Hepatic stellate cell (primary cell): ENCODE data around the gene CCNL1.

Experiments used
- DNase-seq: peaks from one replicate; pipeline ENCODE4 v3.0.0; 2011; ENCODE audit warnings: low spot score

Gene CCNL1

DNA sequence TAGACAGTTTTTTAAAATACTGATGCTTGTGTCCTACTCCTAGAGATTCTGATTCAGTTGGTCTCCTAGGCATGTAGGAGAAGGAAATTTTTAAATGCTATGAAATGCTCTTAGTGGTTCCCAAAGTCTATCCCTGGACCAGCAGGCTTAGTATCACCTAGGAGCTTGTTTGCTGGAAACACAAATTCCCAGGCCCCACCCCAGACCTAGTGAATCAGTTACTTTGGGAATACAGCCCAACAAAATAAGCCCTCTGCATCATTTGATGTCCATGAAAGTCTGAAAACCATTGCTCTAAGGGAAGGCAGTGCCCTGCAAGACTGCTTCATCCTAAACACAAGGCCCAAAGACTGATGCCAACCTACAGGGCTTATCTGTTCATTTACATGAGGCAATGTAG, 36.3 kb downstream of the CCNL1 start:
- no peak for DNase-seq

DNA sequence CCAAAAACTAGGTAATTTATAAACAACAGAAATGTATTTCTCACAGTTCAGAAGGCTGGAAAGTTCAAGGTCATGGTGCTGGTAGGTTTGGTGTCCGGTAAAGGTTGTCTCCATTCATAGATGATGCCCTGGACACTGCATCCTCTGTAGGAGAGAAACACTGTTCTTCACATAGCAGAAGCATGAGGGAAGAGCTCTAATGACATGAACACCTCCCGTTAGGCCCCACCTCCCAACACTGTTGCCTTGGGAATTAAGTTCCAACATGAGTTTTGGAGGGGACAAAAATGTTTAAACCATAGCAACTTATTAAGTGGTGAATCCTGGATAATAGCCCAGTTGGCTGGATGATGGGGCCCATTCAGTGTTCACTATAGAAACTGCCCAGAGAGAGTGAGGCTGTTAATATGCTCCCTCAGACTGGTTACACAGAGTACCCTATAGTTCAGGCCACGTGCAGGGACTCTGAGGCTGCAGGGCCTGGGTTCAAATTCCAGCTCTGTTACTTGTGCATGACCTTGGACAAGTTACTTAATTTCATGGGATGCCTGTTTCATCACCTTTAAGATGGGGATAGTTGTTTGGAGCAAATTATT, 37.0 kb downstream of the CCNL1 start:
- DNase-seq, result no peak

DNA sequence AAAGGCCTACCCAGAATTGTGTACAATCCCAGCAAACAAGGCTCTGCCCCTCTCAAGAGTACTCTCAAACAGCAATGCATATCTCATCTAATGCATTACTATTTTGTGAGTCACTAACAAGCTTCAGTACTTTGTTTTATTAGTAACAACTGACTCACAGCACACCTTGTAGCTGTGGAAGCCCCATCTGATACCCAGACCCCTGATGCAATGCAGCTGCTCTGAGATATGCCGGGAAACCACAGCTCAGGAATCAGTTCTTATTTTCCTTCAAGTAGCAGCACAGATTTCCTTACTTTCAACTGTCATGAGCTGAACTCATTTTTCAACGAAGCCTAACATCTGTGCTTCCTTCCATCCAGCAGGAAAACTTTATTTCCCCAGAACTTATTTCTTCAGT, 37.8 kb downstream of the CCNL1 start:
- DNase-seq, result peak; percentile 66

DNA sequence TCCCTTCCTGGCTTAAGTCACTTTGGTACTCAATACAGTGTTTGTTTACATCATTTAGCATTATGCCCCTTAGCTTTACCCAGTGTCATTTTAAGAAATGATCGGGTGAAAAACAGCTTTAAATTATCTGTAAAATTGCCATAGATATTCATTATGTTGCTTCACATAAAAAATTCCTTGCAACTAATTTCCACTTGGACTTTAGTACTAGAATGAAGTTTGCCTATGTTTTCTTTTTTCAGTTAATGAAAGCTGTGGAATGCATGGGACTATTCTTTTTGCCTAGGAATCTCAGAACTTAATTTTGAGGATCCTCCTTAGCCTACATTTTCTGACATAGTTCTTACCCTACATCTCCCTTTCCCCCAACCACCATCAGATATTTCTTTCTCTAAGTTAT, 38.4 kb downstream of the CCNL1 start:
- no peak for DNase-seq

GRCh38 chr3:157120071-157120892, 39.7 kb downstream of the CCNL1 start:
- DNase-seq, result no peak

- DNase-seq, result no peak
Measured at GRCh38 chr3:157119369-157119951, 40.5 kb downstream of the CCNL1 start.

- no peak for DNase-seq
Measured at GRCh38 chr3:157117875-157118654, 41.9 kb downstream of the CCNL1 start.

GRCh38 chr3:157117206-157117605, 42.7 kb downstream of the CCNL1 start:
- no peak for DNase-seq

DNA sequence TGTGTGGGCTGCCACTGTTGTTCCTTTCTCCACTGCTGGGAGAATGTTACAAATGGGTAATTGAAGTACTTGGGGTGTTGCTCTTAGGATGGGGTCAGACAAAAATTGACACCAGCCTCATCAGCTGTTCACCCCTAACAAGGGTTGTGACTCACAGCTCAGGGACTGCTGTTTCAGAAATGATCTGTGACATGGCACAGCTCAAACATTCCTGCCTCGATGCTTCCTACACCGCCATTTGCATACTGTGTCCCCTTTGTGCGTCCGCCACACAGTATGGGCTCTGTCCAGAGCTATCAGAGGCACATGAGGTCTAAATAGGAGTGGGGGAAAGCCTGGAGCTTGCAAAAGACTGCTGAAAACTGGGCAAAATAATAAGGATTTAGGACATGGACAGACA, 43.9 kb downstream of the CCNL1 start:
- no peak for DNase-seq

DNA sequence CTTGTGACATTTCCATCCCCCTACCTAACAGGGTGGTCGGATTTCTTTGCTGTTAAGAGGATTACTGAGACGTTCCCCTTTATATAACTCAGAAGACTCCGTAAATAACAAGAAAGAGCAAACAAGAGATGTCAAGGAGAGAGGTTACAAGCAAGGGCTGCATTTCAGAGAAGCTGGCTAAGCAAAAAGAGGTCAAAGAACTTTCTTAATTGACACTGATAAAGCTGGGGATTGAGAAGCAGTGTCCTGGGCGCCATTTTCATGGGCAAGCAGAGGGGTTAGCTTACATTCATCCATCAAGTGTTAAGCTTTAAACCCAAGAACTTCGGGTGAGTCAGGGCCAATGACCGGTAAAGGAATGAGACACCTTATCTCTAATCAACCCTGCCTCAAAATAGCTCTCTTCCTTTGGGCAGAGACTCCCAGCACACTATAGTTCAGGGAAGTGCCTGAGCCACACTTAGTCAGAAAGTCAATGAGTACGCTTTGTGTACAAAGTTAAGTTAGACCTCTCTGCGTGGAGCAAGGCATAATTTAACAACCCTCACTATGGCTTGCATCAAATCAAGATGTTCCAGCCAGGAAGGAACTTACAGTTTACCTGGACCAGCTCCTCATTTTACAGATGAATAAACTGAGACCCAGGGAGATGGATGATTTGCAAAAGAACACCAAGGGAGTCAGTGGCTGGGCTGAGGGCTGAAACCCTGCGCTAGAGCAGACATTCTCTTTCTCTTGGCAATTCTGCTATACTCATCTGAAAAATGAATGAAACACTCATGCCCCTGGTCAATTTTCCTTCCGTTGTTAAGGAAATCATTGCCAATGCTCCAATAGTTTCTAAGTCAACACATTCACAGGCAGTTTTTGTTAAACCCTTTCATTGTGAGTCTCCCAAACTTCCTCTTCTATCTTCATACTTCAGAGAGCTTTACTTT, 44.6 kb downstream of the CCNL1 start:
- DNase-seq, result no peak

- no peak for DNase-seq
Measured at GRCh38 chr3:157113832-157114505, 46.0 kb downstream of the CCNL1 start.

GRCh38 chr3:157112536-157112935, 47.4 kb downstream of the CCNL1 start:
- DNase-seq, result no peak

- no peak for DNase-seq
Measured at GRCh38 chr3:157111518-157111917, 48.4 kb downstream of the CCNL1 start.

- DNase-seq, result no peak
Measured at GRCh38 chr3:157110761-157111278, 49.1 kb downstream of the CCNL1 start.

GRCh38 chr3:157109267-157110141, 50.4 kb downstream of the CCNL1 start:
- DNase-seq, result no peak

GRCh38 chr3:157107644-157108133, 52.3 kb downstream of the CCNL1 start:
- DNase-seq, result no peak

DNA sequence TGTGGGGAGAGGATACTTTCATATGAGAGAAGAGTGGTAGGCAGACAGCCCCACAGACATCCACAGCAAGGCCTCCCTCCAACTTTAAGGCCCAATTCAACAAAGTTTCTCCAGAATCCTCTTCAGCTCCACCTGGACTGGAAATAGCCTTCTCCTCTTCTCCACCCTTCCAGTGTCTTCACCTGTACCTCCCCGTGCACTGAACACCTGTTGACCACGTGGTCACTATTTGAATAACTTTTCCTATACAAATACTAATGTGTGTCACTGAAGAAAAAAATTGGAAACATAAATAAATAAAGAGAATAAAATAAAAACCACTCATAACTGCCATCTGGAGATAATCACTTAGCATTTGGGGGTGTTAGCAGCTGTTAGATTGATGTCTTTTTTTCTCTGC, 52.9 kb downstream of the CCNL1 start:
- no peak for DNase-seq

DNA sequence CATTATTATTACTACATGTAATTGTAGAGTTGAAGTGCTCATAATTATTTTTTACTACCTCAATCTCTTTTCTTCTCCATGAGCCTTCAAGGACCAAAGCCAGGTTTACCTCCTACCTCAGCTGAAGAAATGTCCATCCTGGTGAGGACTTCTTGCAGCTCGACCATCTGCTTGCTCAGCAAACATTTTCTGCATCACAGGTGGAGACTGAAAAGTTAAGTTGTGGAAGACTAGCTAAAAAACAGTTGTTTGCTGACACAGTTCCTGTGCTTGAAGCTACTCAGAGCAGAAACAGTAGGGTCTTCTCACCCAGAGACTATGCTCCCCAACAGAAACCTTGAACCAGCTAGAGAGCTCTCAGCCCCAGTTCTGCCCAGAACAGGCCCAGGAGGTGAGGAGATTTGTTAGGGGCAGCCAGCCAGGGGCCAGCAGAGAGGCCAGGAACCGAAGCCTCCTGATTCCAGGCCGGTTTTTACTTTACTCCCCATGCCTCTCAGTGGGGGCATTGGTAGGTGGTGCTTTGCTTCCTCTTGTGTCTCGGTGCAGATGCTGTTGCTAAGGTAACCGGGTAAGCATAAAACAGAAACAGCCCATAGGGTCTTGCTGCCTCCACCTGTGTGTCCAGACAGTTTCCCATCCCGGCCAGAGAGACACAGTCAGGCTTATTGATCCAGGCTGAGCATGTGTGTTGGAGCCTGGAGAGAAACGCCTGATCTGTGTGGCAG, 54.9 kb downstream of the CCNL1 start:
- DNase-seq, result no peak

DNA sequence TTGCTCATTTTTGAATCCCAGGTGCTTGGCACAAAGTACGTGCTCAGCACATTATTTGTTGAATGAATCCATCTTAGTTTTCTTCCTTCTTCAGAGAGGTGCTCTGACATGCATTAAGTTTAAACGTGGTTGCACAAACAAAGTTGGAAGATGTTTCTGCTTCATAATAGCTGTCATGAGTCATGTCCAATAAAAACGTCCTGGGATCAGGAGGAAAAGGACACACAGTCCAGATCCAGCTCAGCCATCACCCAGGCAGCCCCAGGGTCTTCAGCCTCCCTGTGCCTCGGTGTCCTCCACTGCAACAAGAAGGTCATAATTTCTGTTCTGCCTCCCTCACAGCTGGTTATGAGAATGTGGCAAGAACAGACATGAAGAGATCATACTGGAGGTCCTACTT, 55.4 kb downstream of the CCNL1 start:
- no peak for DNase-seq
